Astrocyte of the hippocampus (primary cell): ENCODE measurements around the gene SUPT5H.

Experiments used
- DNase-seq: peaks from one replicate; pipeline ENCODE4 v3.0.0; 2011; ENCODE audit warnings: low read depth, low spot score

The SUPT5H gene

GRCh38 chr19:39445196-39446111 lies at the start of gene SUPT5H:
SUPT5H (plus strand) TSS chr19:39445582; CDS start chr19:39445891, 309 bp downstream.
- peak; percentile 99 for DNase-seq

DNA sequence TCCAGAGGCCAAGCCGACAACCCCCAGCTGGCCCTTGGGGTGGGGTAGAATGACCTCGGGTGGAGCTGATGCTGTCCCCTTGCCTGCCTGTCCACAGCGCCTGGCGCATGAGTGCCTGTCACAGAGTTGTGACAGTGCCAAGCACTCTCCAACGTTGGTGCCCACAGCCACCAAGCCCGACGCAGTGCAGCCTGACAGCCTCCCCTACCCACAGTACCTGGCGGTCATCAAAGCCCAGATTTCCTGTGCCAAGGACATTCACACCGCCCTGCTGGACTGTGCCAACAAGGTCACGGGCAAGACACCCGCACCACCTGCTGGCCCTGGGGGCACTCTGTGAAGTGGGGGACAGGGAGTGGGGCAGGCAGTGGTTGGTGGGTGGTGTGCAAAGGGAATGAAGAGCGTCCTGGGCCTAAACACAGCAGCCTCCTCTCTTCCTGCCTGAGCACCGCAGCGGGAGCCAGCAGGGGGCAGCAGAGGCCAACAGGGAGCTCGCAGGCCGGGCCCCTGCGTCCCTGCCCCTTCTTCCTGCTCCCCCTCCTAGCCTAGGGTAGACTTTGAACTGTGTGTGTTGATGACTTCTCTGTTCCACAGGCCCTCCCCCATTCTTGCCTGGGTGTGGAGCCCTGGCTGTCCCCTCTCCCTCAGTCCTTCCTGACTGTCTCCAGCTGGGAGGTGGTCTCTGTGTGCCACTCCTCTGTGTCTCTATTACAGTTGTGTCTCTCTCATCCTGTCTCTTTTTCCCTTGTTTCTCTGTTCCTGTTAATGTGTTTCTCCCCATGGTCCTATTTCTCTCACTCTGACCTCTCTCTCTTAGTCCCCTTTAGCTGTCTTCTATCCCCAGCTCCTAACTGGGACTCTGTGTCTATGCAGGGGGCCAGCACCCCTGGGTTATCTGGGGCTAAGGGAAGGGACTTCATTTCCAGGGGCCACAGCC lies 47.8 kb upstream of the SUPT5H start:
- DNase-seq: peak; percentile 92

- peak; percentile 43 for DNase-seq
Observed at GRCh38 chr19:39398297-39398864, 47.0 kb upstream of the SUPT5H start.

DNA sequence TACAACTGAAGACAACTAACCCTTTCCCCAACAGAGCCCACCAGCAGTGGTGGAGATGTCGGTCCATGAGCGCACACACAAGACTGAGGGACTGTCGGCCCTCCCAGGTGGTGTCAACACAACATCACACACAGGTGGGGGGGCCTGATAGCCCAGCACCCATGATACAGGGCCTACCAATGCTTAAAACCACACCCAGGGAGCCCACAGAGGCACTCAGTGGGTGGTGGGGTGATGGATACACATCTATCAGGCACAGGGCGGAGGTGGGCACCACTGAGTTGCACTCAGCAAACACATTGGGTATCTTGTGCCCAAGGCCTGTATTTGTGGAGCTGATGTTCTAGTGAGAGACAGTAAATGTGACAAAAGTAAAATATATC lies 45.7 kb upstream of the SUPT5H start:
- no peak for DNase-seq

- no peak for DNase-seq
Observed at GRCh38 chr19:39400061-39400460, 45.3 kb upstream of the SUPT5H start.

- DNase-seq: no peak
Observed at GRCh38 chr19:39401070-39401548, 44.3 kb upstream of the SUPT5H start.

DNA sequence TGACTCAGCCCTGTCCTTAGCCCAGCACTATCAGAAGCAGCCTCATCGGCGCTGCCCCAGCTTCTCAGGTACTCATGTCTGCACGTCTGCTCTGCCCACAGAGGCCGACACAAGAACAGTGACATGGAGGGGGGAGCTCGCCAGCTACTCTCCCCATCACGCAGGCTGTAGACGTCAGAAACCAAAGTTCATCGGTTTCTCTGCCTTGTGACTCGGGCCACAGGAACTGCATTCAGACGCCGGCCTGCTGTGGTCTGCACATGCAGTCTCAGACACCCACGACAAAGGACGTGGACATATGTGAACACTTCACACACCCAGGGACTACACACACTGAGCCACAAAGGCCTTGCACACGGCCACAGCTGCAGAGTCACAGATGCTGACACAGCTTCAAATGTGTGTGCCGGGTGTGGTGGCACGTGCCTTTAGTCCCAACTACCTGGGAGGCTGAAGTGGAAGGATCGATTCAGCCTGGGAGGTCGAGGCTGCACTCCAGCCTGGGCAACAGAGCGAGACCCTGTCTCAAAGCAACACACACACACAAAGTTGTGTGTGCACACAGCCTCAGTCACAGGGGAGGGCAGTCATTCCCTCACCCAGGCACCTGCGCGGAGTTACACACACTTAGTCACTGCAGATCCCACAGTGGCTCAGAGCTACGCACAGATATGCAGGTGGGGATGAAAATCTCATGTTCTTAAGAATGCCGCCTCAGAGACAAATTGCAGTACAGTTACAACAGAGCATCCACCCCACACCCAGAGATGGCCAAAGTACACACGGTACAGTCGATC lies 43.6 kb upstream of the SUPT5H start:
- DNase-seq: peak; percentile 67

DNA sequence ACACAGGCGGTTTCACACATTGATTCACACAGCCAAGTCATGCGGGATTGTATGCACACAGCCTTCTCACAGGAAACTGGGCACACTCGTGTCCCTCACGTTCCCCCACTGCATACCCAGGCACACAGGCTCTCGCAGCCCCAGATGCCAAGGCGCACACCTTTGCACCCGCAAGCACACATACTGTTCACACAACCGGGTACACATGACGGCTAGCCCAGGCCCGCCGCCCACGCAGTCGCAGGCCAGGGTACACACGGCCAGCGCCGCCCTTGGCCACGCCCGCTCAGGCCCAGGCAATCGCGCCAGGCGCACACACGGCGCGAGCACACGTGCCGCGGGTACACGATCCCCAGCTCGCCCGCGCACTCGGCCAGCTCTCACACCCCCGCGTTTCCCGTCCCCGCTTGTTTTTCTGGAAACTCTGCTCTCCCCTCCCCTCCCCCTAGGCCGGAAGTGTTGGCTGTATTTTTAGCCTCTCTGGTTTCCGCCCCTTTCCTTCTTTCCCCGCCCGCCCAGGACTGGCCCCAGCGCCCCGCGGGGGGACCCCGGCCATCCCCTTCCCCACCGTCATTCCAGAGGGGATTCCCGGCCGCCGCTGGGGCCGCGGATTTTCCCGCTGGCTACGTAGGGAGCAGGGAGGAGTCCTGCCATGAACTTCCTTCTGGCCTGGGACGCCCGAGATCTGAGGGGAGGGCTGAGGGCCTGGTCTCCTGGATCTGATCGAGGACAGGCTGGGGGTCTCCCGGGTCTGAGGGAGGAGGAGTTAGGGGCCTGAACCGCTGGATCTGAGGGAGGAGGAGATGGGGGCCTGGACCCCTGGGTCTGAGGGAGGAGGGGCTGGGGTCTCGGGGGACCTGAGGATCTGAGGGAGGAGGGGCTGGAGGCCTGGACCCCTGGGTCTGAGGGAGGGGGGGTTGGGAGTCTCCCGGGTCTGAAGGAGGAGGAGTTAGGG lies 42.8 kb upstream of the SUPT5H start:
- peak; percentile 89 for DNase-seq

- DNase-seq: peak; percentile 99
Observed at GRCh38 chr19:39403331-39404312, 41.8 kb upstream of the SUPT5H start.

- no peak for DNase-seq
Observed at GRCh38 chr19:39405261-39405957, 40.0 kb upstream of the SUPT5H start.

DNA sequence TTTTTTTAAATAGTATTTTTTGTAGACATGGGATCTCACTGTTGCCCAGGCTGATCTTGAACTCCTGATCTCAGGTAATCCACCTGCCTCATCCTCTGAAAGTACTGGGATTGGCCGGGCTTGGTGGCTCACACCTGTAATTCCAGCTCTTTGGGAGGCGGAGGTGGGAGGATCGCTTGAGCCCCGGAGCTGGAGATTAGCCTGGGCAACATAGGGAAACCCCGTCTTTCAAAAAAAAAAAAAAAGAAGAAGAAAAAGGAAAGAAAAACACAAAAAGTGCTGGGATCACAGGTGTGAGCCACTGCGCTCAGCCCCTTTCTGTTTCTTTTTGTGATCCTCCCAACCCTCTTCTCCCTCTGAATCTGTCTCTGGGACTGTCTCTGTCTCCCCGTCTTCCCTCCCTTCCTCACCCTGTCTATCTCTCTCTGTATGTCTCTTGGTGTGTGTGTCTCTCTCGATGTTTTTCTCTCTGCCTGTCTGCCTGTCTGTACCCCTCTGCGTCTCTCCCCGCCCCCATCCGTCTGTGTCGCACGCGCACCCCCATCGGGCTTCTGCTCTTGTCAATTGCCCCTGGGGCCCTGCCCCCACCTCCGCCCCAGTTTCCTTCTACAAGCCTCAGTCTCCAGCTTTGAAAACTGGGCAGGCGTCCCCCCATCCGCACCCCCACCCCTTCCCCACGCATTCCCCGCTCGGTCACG lies 39.3 kb upstream of the SUPT5H start:
- DNase-seq: no peak

GRCh38 chr19:39406656-39407409 lies 38.5 kb upstream of the SUPT5H start, which contains the start of gene ZFP36:
ZFP36 (plus strand) TSS chr19:39406847; CDS start chr19:39406905, 58 bp downstream.
- DNase-seq: peak; percentile 90

GRCh38 chr19:39407410-39407659 lies 38.0 kb upstream of the SUPT5H start:
- DNase-seq: no peak

DNA sequence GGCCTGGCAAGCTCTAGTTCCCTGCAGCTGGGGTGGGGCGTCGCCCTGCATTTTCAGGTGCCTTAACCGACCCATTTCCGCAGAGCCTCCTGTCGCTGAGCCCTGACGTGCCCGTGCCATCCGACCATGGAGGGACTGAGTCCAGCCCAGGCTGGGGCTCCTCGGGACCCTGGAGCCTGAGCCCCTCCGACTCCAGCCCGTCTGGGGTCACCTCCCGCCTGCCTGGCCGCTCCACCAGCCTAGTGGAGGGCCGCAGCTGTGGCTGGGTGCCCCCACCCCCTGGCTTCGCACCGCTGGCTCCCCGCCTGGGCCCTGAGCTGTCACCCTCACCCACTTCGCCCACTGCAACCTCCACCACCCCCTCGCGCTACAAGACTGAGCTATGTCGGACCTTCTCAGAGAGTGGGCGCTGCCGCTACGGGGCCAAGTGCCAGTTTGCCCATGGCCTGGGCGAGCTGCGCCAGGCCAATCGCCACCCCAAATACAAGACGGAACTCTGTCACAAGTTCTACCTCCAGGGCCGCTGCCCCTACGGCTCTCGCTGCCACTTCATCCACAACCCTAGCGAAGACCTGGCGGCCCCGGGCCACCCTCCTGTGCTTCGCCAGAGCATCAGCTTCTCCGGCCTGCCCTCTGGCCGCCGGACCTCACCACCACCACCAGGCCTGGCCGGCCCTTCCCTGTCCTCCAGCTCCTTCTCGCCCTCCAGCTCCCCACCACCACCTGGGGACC lies 37.6 kb upstream of the SUPT5H start:
- DNase-seq: peak; percentile 48

GRCh38 chr19:39408392-39409207 lies 36.8 kb upstream of the SUPT5H start:
- DNase-seq: peak; percentile 39
